H1 (cell line): ENCODE results near the gene OR6M1.

Experiments used
- ATF2 ChIP-seq: IDR thresholded peaks from 2 replicates; pipeline ENCODE4 v1.6.1; 2012; ENCODE audit warnings: low read length, inconsistent platforms
- CEBPB ChIP-seq: IDR thresholded peaks from 2 replicates; pipeline ENCODE4 v1.6.1; 2012; ENCODE audit warnings: low read depth, low read length
- CREB1 ChIP-seq: IDR thresholded peaks from 2 replicates; pipeline ENCODE4 v1.6.1; 2012; ENCODE audit warnings: inconsistent platforms
- CTCF ChIP-seq, 3 experiments: IDR thresholded peaks; 1 replicate in 2 of 3; 2 replicates in 1 of 3; pipeline versions ENCODE4 v1.5.1 to v1.6.1; 2011; ENCODE audit warnings: low read length in 3 of 3, mild to moderate bottlenecking in 3 of 3, inconsistent platforms in 2 of 3, low read depth in 1 of 3, moderate library complexity in 1 of 3; ENCODE audit not compliant: insufficient read depth in 1 of 3; ENCODE audit errors: control extremely low read depth in 1 of 3
- EGR1 ChIP-seq: IDR thresholded peaks from 2 replicates; pipeline ENCODE4 v1.6.1; 2011; ENCODE audit warnings: low read depth, low read length, borderline replicate concordance
- EZH2 ChIP-seq: fragments of 200-600 bp; sonication (generic); IDR thresholded peaks from 2 replicates; pipeline ENCODE4 v1.7.1; 2012; ENCODE audit warnings: low read depth, mild to moderate bottlenecking, moderate library complexity, low read length, inconsistent platforms; ENCODE audit not compliant: severe bottlenecking
- GABPA ChIP-seq: IDR thresholded peaks from 2 replicates; pipeline ENCODE4 v1.6.1; 2011; ENCODE audit warnings: mild to moderate bottlenecking, low read length, moderate library complexity, borderline replicate concordance; ENCODE audit not compliant: insufficient read depth
- JUN ChIP-seq: IDR thresholded peaks from 2 replicates; pipeline ENCODE4 v1.6.1; 2011; ENCODE audit warnings: low read depth, mild to moderate bottlenecking, improper control_type of control experiment, low read length
- MAX ChIP-seq: IDR thresholded peaks from 2 replicates; pipeline ENCODE4 v1.6.1; 2012; ENCODE audit warnings: inconsistent platforms
- POLR2AphosphoS5 ChIP-seq: IDR thresholded peaks from 2 replicates; pipeline ENCODE4 v1.6.1; 2011; ENCODE audit warnings: low read depth, low read length
- SP1 ChIP-seq: IDR thresholded peaks from 2 replicates; pipeline ENCODE4 v1.6.1; 2011; ENCODE audit warnings: low read depth, low read length

- no peak for TF ChIP-seq JUN
- no peak for TF ChIP-seq CTCF (IDR thresholded peaks at IDR 0.05; ENCODE audit: control extremely low read depth in 1 of 3, insufficient read depth in 1 of 3, low read depth in 1 of 3, low read length in 3 of 3)
- no peak for TF ChIP-seq EZH2
- no peak for TF ChIP-seq CREB1
- no peak for TF ChIP-seq POLR2AphosphoS5
- no peak for TF ChIP-seq EGR1
- TF ChIP-seq MAX: no peak
- no peak for TF ChIP-seq GABPA
- no peak for TF ChIP-seq SP1
- TF ChIP-seq CEBPB: no peak
- TF ChIP-seq ATF2: no peak
Observed at GRCh38 chr11:123822599-123822998, 16.4 kb upstream of the OR6M1 start.
